Urinary bladder (tissue), 4 donors: ENCODE data around the gene NAPG. TPM values are rescaled to one million over a fixed set of nuclear protein-coding genes. Genes with fewer than 3 reads are reported as not detected.
"Not testable (repeated sequence)": the region's sequence is repeated elsewhere in the genome, so short reads cannot be mapped to it uniquely, and the experiment has no call there.

Source experiments
- DNase-seq: peaks from one replicate; pipeline ENCODE4 v3.0.0-alpha.2; 2015; ENCODE audit errors: extremely low spot score
- H3K27ac ChIP-seq: one replicate; pipeline ENCODE4 v1.5.1; 2013; ENCODE audit warnings: low read depth, mild to moderate bottlenecking, moderate library complexity
- H3K36me3 ChIP-seq: one replicate; pipeline ENCODE4 v1.6.1; 2013; ENCODE audit warnings: mild to moderate bottlenecking, moderate library complexity; ENCODE audit not compliant: insufficient read depth
- H3K4me1 ChIP-seq: one replicate; pipeline ENCODE4 v1.6.1; 2013; ENCODE audit warnings: mild to moderate bottlenecking, moderate library complexity; ENCODE audit not compliant: insufficient read depth
- H3K4me3 ChIP-seq: one replicate; pipeline ENCODE4 v1.5.1; 2013; ENCODE audit warnings: low read depth, low read length
- whole genome bisulfite sequencing: extraction: QIAGEN DNeasy Blood & Tissue Kit; methylation state at CpG from one replicate; pipeline ENCODE4 v1.1.7; 2013; 5-methylcytosine and 5-hydroxymethylcytosine counted together
- polyA plus RNA-seq: library from polyadenylated mRNA; stranded (reverse); fragments of 200-250 nt; gene quantifications from one replicate; pipeline ENCODE4 v1.2.3, GENCODE V29; 2013
- total RNA-seq: library from RNA; depleted of rRNA; stranded (reverse); fragments of >200 nt; gene quantifications from one replicate; pipeline ENCODE4 v1.2.3, GENCODE V29; 2014
- donor health status: healthy with polysubstance abuse.
- donor health status: healthy.

NAPG gene
- total and polyA plus RNA-seq, 2 donors, result 20.8 to 80.3 TPM

GRCh38 chr18:10543277-10543676 lies 17.4 kb downstream of the NAPG start:
- Histone ChIP-seq H3K36me3 (no peaks in the 10 kb centered on the region), H3K27ac (no peak overlapping the region), H3K4me3 (no peak overlapping the region), H3K4me1 (no peaks in the 10 kb centered on the region)
- no peak for DNase-seq

- WGBS, result 77% methylated on average over 9 of the region's 9 CpGs
Measured at GRCh38 chr18:10544093-10544748, 18.4 kb downstream of the NAPG start.

GRCh38 chr18:10546557-10547300 lies 20.9 kb downstream of the NAPG start:
- Histone ChIP-seq H3K27ac (no peak overlapping the region), H3K4me1 (no peaks in the 10 kb centered on the region), H3K4me3 (no peak overlapping the region), H3K36me3 (peaks cover 3% of the 10 kb centered on the region)
- no peak for DNase-seq
- WGBS, result 72% methylated on average over 7 of the region's 7 CpGs

More at GRCh38 chr18:10544093-10544748, 18.4 kb downstream of the NAPG start:
- Histone ChIP-seq H3K4me1 (no peaks in the 10 kb centered on the region), H3K4me3 (no peak overlapping the region), H3K36me3 (no peaks in the 10 kb centered on the region), H3K27ac (no peak overlapping the region)
- no peak for DNase-seq

GRCh38 chr18:10552226-10552625 lies 26.4 kb downstream of the NAPG start:
- Histone ChIP-seq H3K4me1 (no peaks in the 10 kb centered on the region), H3K27ac (no peak overlapping the region), H3K36me3 (peaks cover 6% of the 10 kb centered on the region), H3K4me3 (no peak overlapping the region)
- 91% methylated on average over 3 of the region's 3 CpGs for WGBS
- no peak for DNase-seq

- H3K4me1 ChIP-seq, H3K36me3 ChIP-seq, DNase-seq, H3K27ac ChIP-seq, H3K4me3 ChIP-seq: not testable (repeated sequence)
- WGBS, result 96% methylated on average over 10 of the region's 10 CpGs
Measured at GRCh38 chr18:10556251-10556650, 30.4 kb downstream of the NAPG start.

GRCh38 chr18:10557085-10557677 lies 31.4 kb downstream of the NAPG start:
- H3K36me3 ChIP-seq, result peaks cover 3% of the 10 kb centered on the region
- DNase-seq, result no peak
- H3K27ac ChIP-seq, result no peak overlapping the region
- no peak overlapping the region for H3K4me3 ChIP-seq
- 95% methylated on average over 6 of the region's 6 CpGs for WGBS
- H3K4me1 ChIP-seq, result no peaks in the 10 kb centered on the region

GRCh38 chr18:10558243-10558966 lies 32.6 kb downstream of the NAPG start:
- 88% methylated on average over 6 of the region's 6 CpGs for WGBS
- DNase-seq, result no peak

GRCh38 chr18:10558967-10559298 lies 33.1 kb downstream of the NAPG start:
- WGBS, result 91% methylated on average over 4 of the region's 4 CpGs
- H3K36me3 ChIP-seq, result peaks cover 3% of the 10 kb centered on the region
- no peaks in the 10 kb centered on the region for H3K4me1 ChIP-seq
- no peak for DNase-seq
- no peak overlapping the region for H3K4me3 ChIP-seq
- no peak overlapping the region for H3K27ac ChIP-seq

More at GRCh38 chr18:10558243-10558966, 32.6 kb downstream of the NAPG start:
- no peak overlapping the region for H3K4me3 ChIP-seq
- H3K4me1 ChIP-seq, result no peaks in the 10 kb centered on the region
- no peak overlapping the region for H3K27ac ChIP-seq
- peaks cover 3% of the 10 kb centered on the region for H3K36me3 ChIP-seq

GRCh38 chr18:10559553-10560451 lies 34.0 kb downstream of the NAPG start:
- H3K4me1 ChIP-seq, result no peaks in the 10 kb centered on the region
- no peak for DNase-seq
- H3K27ac ChIP-seq, result no peak overlapping the region
- no peak overlapping the region for H3K4me3 ChIP-seq
- WGBS, result 41% methylated on average over 17 of the region's 17 CpGs
- H3K36me3 ChIP-seq, result no peaks in the 10 kb centered on the region

- H3K27ac ChIP-seq, result no peak overlapping the region
- H3K36me3 ChIP-seq, result no peaks in the 10 kb centered on the region
- H3K4me1 ChIP-seq, result no peaks in the 10 kb centered on the region
- peak; percentile 37 for DNase-seq
- H3K4me3 ChIP-seq, result no peak overlapping the region
- WGBS, result 29% methylated on average over 17 of the region's 17 CpGs
Measured at GRCh38 chr18:10560452-10561045, 34.7 kb downstream of the NAPG start.

GRCh38 chr18:10562773-10563160 lies 36.9 kb downstream of the NAPG start:
- 60% methylated on average over 5 of the region's 5 CpGs for WGBS
- Histone ChIP-seq H3K4me3 (no peak overlapping the region), H3K27ac (no peak overlapping the region), H3K4me1 (no peaks in the 10 kb centered on the region), H3K36me3 (no peaks in the 10 kb centered on the region)
- no peak for DNase-seq

GRCh38 chr18:10563886-10564285 lies 38.1 kb downstream of the NAPG start:
- Histone ChIP-seq H3K27ac (no peak overlapping the region), H3K4me3 (no peak overlapping the region), H3K4me1 (no peaks in the 10 kb centered on the region), H3K36me3 (no peaks in the 10 kb centered on the region)
- no peak for DNase-seq
- 92% methylated on average over 9 of the region's 9 CpGs for WGBS
